B cell (primary cell): ENCODE measurements around the gene MTSS2.

Source experiments
- CTCF ChIP-seq: fragments of 200-600 bp; IDR thresholded peaks from one replicate; pipeline ENCODE4 v1.8.0; 2022; ENCODE audit warnings: antibody characterized with exemption, mild to moderate bottlenecking
- EZH2 ChIP-seq: IDR thresholded peaks from 2 replicates; pipeline ENCODE4 v1.6.1; 2012; ENCODE audit warnings: borderline replicate concordance, low read depth, mild to moderate bottlenecking, moderate library complexity, low read length; ENCODE audit not compliant: insufficient read depth, poor library complexity, severe bottlenecking

GRCh38 chr16:70675851-70676513 is 9.9 kb downstream of the MTSS2 start:
- no peak for TF ChIP-seq CTCF
- TF ChIP-seq EZH2, result no peak
